Spinal cord (tissue), 10 donors: ENCODE data around the gene SKI. TPM values are rescaled to one million over a fixed set of nuclear protein-coding genes. Genes with fewer than 3 reads are reported as not detected.

ENCODE experiments used
- DNase-seq, 6 donors: peaks; one replicate each; pipeline versions ENCODE4 v3.0.0 to v3.0.0-alpha.2; 2013 to 2015; ENCODE audit warnings: low spot score in 6 of 6, low read depth in 4 of 6
- H3K27ac ChIP-seq: one replicate; pipeline ENCODE4 v1.5.1; 2013; ENCODE audit warnings: low read depth, low read length, control low read depth
- H3K27me3 ChIP-seq: one replicate; pipeline ENCODE4 v1.6.1; 2013; ENCODE audit warnings: low read length; ENCODE audit not compliant: control insufficient read depth, insufficient read depth
- H3K36me3 ChIP-seq: one replicate; pipeline ENCODE4 v1.6.1; 2013; ENCODE audit warnings: low read length; ENCODE audit not compliant: control insufficient read depth, insufficient read depth
- H3K4me1 ChIP-seq: one replicate; pipeline ENCODE4 v1.6.1; 2013; ENCODE audit warnings: low read length; ENCODE audit not compliant: control insufficient read depth, insufficient read depth
- H3K4me3 ChIP-seq: one replicate; pipeline ENCODE4 v1.5.1; 2013; ENCODE audit warnings: low read depth, low read length, control low read depth
- H3K9me3 ChIP-seq: one replicate; pipeline ENCODE4 v1.6.1; 2013; ENCODE audit warnings: low read length; ENCODE audit not compliant: control insufficient read depth, insufficient read depth
- WGBS: methylation state at CpG from one replicate; pipeline ENCODE4 v1.1.5; 2013; ENCODE audit warnings: missing lambda C conversion rate; ENCODE audit not compliant: insufficient coverage; 5-methylcytosine and 5-hydroxymethylcytosine counted together
- polyA plus RNA-seq, 2 donors: library from polyadenylated mRNA; unstranded; fragments of 120-200 nt; gene quantifications; one replicate each; pipeline ENCODE4 v1.2.1, GENCODE V29; 2013; ENCODE audit not compliant: insufficient read length in 2 of 2
- total RNA-seq, 2 donors: library from RNA; depleted of rRNA in 1 of 2; stranded (reverse); fragments of 120-200 nt in 1 of 2; fragments of >200 nt in 1 of 2; gene quantifications; one replicate each; pipeline versions ENCODE4 v1.2.3 to v1.2.4, GENCODE V29; 2013 to 2014
- donor health status: healthy.

SKI gene
- total and polyA plus RNA-seq, 4 donors = 20.0 to 72.3 (median 46.2) TPM

DNA sequence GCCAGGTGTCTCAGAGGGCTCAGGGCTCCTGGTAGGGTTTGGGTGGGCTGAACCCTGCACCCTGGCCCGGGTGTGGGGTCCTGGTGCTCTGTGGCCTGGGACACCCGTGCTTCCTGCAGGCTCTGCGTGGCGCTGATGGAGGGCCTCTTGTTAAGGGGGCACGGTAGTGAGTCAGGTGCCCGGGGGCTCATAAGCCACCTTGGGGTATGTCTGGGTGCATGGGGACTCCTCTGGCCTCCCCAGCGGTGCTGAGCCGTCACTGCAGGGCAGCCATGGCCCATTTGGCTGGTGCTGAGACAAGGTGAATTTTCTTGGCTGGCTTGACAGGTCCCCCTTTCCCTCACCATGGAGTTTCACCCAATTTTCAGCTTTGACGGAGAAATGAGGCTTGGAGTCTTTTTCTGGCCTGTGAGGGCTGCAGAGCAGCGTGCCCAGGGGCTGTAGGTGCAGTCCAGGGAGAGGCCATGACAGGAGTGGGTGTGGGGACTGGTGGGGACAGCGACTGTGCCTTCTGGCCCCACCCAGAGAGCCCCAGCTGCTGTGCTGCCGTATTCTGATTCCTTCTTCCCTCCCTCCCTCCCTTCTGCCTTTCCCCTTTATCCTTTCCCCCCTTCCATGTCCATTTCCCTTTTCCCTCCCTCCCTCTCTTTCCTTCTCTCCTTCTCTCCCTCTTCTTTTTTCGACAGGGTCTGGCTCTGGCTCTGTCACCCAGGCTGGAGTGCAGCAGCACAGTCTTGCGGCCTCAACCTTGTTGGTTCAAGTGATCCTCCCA is 40.4 kb downstream of the SKI start:
- WGBS = 80% methylated on average over 13 of the region's 14 CpGs

DNA sequence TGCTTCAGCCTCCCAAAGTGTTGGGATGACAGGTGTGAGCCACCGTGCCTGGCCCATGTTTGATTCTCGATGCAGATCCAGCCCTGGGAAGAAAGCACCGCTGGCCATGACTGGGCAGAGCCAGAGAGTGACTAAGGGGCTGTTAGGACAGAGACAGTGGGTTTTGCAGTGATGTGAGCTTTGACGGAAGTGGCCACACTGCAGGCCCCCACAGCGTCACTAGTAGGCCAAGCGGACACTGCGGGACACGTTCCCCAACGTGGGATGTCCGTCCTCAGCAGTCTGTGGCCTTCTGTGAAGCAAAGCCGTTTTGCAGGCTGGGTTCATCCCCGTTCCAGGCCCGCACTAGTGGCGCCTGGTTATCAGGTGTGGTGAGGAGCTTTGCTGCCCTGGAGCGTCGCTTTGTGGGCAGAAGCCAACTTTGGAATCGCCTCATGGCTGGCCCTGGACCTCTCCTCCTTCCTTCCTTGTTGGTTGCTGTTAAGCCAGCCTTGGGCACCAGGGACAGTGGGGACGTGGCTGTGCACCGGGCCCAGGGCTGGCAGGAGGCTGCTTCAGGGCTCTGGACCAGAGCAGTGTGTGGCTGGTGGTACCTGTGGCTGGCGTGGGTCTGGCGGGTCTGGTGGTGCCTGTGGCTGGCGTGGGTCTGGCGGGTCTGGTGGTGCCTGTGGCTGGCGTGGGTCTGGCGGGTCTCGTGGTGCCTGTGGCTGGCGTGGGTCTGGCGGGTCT is 41.2 kb downstream of the SKI start:
- DNase-seq = no peak
- no peaks in the 10 kb centered on the region for H3K9me3 ChIP-seq
- H3K36me3 ChIP-seq = peaks cover 45% of the 10 kb centered on the region
- H3K27ac ChIP-seq = no peak overlapping the region
- H3K4me1 ChIP-seq = peaks cover 80% of the 10 kb centered on the region
- no peak overlapping the region for H3K4me3 ChIP-seq
- no peaks in the 10 kb centered on the region for H3K27me3 ChIP-seq
- WGBS = 95% methylated on average over 16 of the region's 28 CpGs

More for the DNA sequence above, 40.4 kb downstream of the SKI start:
- Histone ChIP-seq H3K9me3 (no peaks in the 10 kb centered on the region), H3K4me3 (no peak overlapping the region), H3K27me3 (no peaks in the 10 kb centered on the region), H3K36me3 (peaks cover 37% of the 10 kb centered on the region), H3K27ac (no peak overlapping the region), H3K4me1 (peaks cover 71% of the 10 kb centered on the region)
- DNase-seq = no peak

DNA sequence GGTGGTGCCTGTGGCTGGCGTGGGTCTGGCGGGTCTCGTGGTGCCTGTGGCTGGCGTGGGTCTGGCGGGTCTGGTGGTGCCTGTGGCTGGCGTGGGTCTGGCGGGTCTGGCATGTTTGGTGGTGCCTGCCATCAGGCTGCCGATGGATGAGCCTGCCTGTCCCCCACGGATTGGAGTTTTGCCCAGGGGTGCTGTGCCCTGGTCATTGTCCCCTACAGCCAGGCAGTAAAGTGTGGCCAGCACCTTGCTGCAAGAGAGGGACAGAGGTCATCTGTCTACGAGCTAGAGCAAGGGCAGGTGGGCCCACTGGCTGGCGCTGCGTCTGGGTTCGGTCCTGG is 41.8 kb downstream of the SKI start:
- Histone ChIP-seq H3K27ac (peak overlapping the region; percentile 57), H3K4me3 (no peak overlapping the region), H3K4me1 (peaks cover 86% of the 10 kb centered on the region), H3K9me3 (no peaks in the 10 kb centered on the region), H3K27me3 (no peaks in the 10 kb centered on the region), H3K36me3 (peaks cover 49% of the 10 kb centered on the region)
- DNase-seq = no peak
- WGBS = 70% methylated on average over 10 of the region's 13 CpGs

DNA sequence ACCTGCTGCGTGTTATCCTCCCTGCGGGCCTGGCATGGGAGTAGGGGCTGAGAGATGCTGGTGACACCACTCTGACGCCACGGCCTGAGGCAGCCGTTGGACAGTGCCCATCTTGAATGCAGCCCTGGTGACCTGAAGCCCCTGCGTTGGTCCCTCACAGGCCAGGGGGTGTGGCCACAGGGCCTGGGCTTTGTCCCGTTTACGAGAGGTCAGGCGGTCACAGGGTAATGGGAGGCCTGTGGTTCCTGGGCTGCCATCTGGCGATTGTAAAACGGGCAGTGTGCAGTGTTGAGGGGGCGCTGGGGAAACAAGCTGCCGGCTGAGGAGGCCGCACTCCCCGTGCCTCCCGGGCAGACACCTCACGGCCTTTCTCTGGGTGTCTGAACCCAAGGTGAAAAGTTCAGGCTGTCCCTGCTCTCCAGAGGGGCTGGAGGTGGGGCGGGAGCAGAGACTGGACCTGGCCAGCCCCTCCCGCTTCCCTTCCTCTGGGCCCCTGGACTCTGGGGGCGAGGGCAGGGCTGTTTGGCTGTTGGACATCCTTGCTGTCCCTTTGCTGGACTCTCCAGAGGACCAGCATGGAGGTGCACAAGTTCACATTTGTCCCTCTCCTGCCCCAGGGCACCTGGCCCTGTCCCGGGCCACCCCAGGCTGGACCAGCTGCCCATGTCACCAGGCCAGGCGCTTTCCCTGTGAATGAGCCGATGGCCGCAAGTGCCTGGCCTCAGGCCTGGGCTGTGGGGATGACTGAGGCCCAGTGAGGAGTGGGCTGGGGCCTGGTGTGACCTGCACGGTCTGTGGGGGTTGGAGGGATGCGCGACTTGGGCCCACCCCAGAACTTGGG is 42.4 kb downstream of the SKI start:
- no peaks in the 10 kb centered on the region for H3K9me3 ChIP-seq
- H3K4me1 ChIP-seq = peaks cover 92% of the 10 kb centered on the region
- peaks cover 52% of the 10 kb centered on the region for H3K36me3 ChIP-seq
- H3K4me3 ChIP-seq = no peak overlapping the region
- no peak for DNase-seq
- peak overlapping the region; percentile 57 for H3K27ac ChIP-seq
- WGBS = 36% methylated on average over 27 of the region's 27 CpGs
- H3K27me3 ChIP-seq = no peaks in the 10 kb centered on the region

DNA sequence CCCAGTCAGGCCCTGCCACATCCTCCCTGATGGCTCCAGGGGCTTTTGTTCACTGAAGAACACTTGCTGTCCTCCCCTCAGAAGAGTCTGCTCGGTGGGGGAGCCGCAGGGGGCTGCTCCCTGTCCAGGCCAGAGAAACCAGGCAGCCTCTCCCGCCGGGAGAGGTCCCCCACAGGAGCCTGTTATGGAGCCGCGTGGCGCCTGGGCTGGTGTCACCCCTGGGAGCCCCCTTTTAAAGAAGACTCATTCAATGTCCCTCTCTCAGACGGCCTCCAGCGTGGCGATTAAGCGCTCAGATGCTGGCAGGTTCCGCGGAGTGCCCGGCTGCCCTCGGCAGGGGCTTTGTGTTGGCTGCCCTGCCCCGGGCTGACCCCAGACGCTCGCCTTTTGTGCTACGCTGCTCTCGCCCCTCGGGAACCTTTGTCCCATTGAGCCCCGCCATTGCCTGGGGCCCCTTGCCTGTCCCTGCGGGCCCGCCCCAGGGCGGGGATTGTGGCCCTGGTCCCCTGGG is 43.1 kb downstream of the SKI start:
- Histone ChIP-seq H3K4me3 (no peak overlapping the region), H3K27me3 (no peaks in the 10 kb centered on the region), H3K27ac (no peak overlapping the region), H3K4me1 (peaks cover 97% of the 10 kb centered on the region), H3K9me3 (no peaks in the 10 kb centered on the region), H3K36me3 (peaks cover 54% of the 10 kb centered on the region)
- WGBS = 18% methylated on average over 23 of the region's 25 CpGs
- peak in 1 of 6 donors; percentile 35 for DNase-seq

DNA sequence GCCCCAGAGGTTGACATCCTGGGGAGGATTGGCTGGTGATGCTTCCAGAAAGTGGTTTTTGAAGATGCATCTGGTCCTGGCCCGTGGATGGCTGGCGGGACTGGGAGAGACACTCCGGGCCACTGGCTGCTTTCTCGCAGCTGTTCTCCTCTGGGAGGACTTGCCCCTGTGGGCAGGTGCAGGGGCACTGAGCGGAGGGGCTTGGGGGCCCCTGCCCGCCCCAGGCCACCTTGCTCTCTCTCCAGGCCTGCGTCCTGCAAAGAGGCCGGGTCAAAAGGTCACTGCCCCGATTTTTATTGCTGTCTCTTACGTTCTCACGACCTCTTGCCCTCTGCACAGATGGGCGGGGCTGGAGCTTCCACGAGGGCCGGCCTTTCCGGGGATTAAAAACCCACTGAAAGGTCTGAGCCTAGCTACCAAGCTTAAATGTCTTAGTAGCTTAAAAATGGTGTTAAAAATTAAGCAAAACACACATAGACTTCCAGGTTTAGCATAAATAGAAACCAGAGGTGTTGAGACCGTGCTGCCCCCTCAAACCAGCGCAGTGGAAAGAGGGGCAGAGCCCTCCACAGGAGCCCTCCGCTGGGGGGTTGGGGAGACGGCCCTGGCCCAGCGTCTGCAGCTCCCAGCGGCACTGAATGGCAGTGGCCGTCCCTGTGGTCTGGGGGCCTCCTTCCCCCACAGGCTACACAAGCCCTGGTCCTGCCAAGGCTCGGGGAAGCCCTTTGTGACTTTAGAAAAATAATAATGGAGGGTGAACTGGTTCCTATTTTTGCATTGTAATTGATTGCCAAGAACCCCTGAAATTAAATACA is 43.9 kb downstream of the SKI start:
- no peak overlapping the region for H3K4me3 ChIP-seq
- no peaks in the 10 kb centered on the region for H3K27me3 ChIP-seq
- H3K36me3 ChIP-seq = peaks cover 54% of the 10 kb centered on the region
- WGBS = 29% methylated on average over 16 of the region's 23 CpGs
- no peak for DNase-seq
- H3K27ac ChIP-seq = peak overlapping the region; percentile 47
- H3K9me3 ChIP-seq = no peaks in the 10 kb centered on the region
- peaks cover 97% of the 10 kb centered on the region for H3K4me1 ChIP-seq

DNA sequence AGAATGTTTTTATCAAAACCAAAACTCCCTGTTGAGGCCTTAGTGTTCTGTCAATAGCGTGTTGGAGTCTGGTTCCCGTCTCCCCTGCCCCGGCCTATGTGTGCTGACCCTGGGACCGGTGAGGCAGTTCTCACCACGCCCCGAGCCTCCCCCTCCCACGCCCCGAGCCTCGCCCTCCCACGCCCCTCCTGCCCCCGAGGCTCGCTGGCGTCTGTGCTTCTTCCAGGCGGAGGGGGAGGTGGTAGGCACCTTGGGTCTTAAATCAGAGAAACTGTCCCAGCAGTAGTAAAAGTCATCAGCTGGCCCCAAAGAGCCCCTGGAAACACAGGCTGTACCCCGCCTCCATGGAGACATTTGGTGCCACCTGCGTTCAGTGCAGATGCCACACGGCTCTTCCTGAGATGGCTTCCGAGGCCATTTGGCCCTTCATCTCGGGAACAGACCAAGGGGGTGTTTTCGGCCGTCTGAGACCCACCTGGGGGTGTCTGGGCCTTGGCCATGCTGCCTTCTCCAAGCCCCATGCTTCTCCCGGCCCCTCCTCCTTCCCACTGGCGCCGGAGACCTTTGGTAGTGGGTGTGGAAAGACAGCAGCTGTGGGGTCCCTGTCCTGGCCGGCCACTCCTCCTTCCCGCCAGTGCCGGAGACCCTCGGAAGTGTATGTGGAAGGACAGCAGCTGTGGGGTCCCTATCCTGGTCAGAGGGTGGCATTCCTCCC is 44.7 kb downstream of the SKI start:
- Histone ChIP-seq H3K4me1 (peaks cover 92% of the 10 kb centered on the region), H3K27ac (no peak overlapping the region), H3K36me3 (peaks cover 52% of the 10 kb centered on the region), H3K9me3 (no peaks in the 10 kb centered on the region), H3K27me3 (no peaks in the 10 kb centered on the region), H3K4me3 (no peak overlapping the region)
- DNase-seq = no peak
- whole genome bisulfite sequencing = 47% methylated on average over 12 of the region's 28 CpGs

DNA sequence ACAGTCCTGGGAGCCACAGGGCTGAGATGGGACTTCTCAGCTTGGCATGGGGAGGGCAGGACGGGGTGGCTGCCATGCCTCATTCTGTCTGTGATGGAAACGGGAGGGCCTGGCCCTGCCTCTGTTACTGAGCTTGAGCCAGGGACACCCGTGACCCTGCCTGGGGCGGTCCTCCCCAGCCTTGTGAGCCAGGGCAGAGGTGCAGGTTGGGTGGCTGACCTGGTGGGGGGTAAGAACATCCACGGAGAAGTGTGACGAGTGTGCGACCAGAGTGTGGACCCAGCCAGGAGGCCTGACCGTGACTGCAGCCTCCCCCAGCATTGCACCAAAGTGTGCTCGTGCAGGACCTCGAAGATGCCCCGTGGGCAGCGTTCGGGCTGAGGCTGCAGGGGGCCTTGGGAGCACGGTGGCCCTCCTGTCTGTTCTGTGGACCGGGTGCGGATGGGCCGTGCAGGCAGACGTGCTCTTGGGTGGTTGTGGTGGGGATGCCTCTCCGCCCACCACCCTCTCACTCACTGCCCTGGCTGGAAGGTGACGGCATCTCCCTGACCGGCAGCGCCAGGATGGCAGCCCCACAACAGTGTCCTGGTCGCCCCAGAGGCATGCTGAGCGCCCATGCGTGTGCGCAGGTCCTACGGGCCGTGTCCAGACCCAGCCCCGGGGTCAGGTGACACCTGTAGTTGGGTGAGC is 45.4 kb downstream of the SKI start:
- no peak overlapping the region for H3K27ac ChIP-seq
- no peaks in the 10 kb centered on the region for H3K9me3 ChIP-seq
- no peak for DNase-seq
- H3K36me3 ChIP-seq = peaks cover 54% of the 10 kb centered on the region
- no peak overlapping the region for H3K4me3 ChIP-seq
- WGBS = 85% methylated on average over 25 of the region's 29 CpGs
- no peaks in the 10 kb centered on the region for H3K27me3 ChIP-seq
- peaks cover 92% of the 10 kb centered on the region for H3K4me1 ChIP-seq
